NCI-H1436 (cell line): ENCODE results near the gene QRICH2.
"Not testable (repeated sequence)": the region's sequence is repeated elsewhere in the genome, so short reads cannot be mapped to it uniquely, and the experiment has no call there.

Experiments
- DNase-seq: peaks from one replicate; lab custom pipeline; 2025; lab: John Stamatoyannopoulos, UW

The QRICH2 gene

DNA sequence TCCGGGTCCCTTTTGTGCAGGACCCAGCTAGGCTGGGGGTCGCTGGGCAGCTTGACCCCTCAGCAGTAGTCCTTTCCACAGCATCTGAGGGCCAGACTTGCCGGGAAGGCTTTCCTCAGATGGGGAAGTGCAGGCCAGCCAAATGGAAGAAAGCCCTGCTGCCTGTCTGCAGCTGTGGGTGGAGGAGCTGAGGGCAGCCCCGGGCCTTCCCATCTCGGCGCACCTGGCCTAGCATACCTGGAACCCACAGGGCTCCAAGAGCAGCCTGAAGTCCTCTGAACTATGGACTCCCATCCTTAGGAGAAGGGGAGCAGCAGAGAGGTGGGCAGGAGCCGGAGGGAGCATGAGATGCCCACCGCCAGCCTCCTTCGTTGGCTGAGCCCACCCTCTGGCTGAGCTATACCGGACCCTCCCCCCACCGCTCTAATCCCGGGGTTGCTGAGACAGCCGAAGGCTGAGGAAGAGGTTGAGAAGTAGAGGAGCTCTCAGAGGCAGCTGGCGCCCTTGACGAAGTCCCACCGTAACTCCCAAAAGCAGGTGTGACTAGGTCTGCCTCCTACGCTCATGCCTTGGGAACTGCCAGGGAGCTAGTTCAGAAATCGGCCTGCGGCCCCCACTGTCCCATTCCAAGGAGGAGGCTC, 29.7 kb downstream of the QRICH2 start:
- no peak for DNase-seq

DNA sequence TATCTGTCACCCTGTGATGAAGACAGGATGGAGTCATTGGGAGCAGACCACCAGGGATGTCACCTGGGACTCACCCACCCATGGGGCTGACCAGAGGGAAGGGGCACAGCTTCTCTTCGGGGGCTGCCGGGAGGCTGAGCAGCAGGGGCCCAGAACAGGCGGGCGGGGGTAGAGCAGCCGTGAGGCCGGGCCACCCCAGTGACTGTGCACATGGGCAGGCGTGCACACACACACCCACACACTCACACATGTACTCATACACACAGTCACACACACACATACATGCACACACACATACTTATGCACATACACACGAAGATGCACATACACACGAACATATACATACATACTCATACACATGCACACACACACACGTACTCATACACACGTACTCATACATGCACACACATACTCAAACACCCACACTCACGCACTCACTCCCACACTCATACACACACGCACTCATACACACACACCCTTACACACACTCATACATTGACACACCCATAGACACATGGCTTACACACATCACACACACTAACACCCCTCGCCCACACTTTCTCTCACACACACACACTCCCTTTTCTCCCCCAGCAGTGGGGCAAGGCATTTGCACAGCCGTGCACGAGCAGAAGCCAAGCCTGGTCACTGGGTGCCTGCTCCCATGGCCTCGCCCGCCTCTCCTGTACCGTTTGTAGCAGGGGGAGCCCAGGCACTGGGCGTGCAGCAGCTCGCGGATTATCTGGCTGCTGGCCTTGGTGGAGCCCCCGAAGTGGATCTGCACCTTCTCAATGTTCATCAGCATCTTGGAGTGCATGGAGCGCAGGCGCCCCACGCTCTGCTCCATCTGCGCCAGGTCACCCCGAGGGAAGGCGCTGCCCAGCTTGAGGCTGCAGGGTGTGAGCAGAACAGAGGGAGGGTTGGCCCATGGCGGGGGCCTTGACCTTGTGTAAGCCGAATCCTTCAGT, 30.5 kb downstream of the QRICH2 start:
- no peak for DNase-seq

DNA sequence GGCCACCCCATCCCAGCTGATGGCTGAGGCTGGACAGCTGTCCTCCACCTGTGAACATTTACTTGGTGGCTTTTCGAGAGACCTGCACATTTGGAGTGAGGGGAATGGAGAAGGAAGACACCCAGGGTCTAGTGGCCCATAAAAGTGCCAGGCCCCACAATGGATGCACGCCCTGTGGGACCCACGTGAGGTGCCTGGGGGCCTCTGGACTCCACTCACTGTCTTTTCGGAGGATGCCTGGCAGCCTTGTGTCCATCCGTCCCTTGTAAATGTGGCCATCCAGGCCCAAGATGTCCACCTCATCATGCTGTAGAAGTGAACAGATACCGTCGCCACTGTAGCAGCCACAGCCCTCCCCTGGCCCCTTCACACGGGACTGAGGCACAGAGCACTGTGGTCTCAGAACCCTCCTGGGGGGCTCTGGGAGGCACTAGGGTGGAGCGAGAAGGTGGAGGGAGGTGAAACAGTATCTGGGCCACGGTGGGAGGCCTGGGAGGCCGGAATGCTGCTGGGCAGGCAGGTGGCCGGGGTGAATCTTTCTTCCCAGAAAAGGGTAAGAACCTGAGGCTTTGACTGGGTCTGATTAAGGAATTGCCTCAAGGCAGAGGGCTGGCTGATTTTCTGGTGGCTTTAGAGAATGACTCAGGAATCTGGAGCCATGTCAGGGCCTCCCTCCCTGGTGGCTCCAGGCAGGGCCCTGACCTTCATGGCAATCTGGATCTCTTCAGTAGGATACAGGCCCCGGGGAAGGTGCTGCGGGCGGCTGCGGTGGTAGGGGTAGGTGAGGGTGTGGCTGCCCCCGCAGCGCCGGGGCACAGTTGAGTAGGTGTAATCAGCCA, 31.4 kb downstream of the QRICH2 start:
- no peak for DNase-seq

DNA sequence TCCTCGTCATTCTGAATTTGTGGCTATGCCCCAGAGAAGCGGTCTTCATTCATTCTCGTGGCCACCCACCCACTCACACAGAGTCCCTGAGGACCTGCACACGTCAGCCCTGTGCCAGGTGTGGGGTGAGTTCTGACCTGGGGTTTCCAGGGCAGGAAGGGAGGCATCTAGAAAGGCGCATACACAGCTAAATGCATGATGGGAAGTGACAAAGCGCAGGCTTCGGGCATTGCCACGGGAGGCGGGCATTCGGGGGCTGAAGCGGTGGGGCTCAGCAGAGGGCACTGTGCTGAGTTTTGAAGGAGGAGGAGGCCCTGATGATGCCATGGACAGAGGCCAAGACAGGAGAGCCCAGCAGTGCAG, 32.0 kb downstream of the QRICH2 start:
- DNase-seq, result no peak

DNA sequence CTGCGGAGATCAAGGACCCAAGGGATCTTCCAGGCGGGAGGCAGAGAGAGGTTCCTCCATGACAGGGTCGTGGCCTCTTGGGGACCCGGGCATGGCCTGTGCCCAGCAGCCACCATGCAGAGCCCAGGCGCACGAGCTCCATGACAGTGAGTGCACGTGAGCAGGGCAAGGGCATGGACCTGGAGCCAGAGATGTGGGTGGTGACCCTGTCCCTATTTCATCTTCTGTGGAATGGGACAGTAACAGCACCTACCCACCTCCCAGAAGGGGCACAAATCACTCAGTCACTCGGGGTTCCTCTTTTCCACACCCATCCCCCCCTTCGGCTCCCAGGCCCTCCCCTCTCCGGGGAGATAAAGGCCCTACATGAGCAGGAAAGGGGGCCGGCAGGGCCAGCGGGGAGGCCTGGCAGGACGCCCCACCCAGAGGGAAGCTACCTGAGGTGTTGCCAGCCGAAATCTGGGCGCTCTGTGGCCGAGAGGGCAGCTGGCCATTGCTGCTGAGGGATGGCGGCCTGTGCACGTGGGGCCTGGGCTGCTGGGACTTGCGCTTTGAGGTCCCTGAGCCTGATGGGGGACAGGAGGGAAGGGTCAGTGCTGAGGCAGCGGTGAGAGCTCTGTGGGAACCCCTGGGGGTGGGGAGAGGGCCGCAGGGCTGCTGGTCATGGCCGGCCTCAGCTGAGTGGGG, 32.6 kb downstream of the QRICH2 start:
- DNase-seq, result no peak

DNA sequence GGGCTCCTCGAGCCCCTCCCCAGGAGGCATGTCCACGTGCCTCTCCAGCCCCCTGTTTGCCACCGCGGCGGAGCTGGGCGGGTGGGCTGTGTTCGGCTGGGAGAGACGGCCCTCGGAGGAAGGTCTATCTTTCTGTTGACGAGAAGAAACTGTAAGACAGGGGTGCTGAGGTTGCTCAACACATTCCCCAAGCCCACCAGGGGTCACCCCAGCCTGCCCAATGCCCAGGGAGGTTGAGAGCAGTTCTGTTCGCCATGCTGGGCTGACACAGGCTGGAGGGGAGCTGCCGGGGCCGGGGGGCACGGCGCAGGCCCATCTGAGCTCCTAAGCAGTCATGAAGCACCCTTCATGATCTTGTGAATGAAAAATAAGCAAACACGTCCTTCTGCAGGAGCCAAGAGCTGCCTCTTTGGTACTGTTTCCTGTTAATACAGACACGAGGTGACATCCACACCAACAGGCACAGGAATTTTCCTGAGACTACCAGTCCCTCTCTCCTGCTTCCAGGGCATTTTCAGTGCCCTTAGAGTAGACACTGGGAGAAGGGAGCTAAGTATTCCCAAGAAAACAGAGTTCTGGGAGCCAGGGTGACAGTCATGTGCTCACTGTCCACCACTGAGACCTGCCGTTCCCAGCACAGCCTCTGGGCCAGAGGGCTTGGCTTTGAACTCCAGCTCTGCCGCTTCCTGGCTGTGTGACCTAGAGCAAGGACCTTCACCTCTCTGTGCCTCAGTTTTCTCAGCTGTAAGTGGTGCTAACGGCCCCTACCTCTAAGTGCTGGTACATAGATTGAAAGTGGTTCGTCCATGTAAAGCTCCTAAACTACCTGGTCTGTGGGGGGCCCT, 33.7 kb downstream of the QRICH2 start:
- no peak for DNase-seq

DNA sequence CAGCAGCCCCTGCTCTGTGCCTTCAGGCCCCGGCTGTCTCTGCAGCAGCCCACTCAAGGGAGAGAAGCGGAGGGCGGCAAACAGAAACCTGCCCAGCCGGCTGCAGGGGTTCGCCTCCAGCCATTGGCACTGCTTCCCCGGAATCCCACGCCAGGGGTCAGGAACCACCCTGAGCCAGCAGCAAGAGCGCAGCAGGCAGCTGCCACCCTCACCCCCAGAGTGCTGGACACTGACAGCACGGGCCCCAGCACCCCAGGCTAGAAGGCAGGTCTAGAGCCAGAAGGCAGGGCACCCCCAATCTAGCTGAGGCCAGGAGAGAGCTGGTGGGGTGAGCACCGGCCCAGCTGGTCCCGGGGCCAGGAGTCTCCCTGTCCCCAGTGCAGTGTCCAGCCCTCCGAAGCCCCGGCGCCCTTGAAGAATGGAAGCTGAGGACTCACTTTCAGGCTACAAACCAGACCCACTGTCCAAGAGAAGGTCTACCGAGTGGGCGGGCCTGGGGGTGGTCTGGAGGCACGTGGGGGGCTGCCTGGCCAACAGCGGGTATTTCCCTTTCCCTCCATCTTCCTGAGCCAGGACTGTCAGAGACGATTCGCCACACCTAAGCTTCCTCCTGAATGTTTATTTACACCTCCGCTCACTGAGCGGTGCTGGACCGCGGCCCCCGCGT, 34.5 kb downstream of the QRICH2 start:
- DNase-seq, result no peak

DNA sequence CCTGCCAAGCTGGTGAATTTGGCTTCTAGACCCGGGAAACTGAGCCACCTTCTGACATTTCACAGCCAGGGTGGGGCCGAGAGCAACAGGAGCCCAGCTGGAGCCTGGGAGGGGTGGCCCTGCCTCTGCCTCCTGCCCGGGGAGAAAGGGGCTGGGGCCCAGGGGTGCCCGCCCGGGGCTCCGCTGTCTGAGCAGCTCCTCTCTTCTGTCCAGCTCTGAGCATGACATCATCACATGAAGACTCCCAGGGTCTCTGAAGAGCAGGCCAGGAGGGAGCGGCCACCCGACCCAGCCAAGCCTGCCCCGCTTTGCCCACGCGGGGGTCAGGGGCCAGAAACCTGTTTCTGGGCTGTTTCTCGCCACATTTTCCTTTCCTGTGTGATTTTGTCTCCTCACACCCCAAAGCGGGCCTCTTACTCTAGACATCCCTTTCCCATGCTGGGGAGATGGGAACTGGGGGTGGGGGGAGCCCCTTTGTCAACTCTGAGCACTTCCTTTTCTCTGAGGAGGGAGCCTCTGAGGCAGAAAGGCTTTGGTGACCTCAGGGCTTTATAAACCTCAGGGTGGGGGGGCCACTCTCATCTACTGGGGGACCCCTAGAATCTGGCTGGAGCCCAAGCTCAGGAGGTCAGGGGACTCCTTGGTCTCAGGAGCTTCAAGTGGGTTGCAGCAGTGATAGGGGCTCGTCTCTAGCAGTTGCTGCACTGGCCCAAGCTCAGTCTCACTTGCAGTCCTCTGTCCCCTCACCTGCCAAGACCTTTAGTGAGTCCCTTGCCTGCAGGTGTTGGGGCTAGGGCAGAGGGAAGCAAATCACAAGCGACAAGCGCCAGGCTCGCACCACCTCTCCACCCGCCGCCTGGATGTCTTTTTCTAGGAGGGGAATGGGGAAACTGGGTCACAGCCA, 35.3 kb downstream of the QRICH2 start:
- DNase-seq, result no peak

DNA sequence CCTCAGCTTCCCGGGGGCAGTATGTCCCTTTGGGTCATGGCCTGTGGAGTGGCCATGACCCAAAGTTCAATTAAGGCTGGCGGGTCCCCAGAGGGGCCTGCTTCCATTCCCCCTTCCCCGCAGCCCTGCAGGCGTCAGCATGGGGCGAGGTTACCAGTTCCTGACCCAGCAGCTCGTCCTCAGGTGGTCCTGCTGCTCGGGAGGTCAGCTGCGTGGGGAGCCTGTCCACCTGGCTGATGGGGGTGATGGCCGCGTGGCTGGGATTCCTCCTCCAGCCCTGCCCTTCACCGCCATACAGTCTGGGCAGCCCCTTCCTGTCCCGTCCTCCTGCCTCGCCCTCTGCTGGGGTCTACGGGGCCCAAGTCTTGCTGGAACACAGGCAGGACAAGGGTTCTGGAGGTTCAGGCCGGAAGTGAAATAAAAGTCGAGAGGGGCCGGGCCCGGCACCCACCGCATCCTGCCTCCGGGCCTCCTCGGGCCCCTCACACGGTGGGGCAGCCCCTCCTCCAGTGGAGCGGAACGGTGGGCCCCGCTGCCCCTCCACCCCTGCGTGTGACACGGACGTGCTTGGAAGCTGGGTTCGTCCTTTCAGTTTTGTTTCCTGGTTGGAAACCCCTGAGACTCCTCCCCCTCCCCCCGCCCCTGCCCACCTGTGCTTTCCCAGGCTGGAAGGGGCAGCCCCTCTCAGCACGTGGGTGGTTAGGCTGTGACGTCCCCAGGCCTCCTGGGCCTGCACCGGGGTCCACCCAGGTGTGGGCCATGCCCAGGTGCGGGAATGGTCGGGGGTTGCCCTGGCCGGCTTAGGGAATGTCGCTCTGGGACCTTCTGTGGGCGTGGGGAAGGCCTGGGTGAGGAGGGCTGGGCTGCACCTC, 36.2 kb downstream of the QRICH2 start:
- no peak for DNase-seq

DNA sequence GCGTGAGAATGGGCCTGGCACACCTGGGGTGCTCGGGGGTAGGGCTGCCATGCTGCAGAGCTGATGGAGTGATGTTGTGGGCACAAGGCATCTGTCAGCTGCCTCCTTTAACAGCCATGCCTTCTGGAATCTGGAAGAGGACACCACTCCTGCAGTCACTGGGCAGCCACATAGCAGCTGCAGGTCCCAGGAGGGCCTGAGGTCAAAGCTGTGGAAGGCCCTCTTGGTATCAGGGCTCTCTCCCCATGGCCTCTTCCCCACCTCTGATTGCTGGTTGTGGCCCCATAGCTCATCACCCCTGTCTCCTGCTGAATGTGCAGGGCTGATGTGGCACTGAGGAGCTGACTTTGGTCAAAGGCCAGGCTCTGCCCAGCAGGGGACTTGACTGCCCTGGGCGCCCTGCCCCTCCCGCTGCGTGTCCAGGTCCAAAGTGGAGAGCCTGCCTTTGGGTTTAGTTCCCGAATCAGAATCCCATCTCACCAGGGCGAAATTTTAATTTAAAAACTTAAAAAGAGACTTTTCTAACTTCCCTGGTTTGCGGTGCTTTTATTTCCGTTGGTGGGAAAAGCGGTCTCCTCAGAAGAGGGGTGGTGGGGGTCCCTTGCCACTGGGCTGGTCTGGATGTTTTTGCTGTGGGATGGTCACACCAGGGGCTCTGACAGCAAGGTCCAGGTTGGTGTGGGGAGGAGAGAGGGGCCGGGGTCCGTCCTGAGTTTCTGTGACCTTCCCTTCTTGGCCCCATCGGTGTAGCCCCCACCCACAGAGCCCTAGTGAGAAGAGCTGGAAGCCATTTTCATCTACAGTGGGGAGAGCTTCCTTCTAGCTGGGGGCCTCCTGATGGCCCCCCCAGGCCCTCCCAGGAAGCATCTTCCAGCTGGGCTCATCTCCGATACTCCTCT, 37.1 kb downstream of the QRICH2 start:
- no peak for DNase-seq

DNA sequence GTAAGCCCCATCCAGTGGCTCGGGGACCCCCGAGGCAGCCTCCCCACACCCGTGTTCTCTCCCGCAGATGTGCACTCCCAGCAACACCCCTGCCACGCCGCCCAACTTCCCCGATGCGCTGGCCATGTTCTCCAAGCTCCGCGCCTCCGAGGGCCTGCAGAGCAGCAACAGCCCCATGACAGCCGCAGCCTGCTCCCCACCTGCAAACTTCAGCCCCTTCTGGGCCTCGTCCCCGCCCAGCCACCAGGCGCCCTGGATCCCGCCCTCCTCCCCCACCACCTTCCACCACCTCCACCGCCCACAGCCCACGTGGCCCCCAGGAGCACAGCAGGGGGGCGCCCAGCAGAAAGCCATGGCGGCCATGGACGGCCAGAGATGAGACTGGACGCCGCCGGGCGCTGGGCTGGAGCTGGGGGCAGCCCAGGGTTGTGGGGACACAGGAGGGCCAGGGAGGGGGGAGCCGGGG, 37.9 kb downstream of the QRICH2 start:
- DNase-seq, result no peak

DNA sequence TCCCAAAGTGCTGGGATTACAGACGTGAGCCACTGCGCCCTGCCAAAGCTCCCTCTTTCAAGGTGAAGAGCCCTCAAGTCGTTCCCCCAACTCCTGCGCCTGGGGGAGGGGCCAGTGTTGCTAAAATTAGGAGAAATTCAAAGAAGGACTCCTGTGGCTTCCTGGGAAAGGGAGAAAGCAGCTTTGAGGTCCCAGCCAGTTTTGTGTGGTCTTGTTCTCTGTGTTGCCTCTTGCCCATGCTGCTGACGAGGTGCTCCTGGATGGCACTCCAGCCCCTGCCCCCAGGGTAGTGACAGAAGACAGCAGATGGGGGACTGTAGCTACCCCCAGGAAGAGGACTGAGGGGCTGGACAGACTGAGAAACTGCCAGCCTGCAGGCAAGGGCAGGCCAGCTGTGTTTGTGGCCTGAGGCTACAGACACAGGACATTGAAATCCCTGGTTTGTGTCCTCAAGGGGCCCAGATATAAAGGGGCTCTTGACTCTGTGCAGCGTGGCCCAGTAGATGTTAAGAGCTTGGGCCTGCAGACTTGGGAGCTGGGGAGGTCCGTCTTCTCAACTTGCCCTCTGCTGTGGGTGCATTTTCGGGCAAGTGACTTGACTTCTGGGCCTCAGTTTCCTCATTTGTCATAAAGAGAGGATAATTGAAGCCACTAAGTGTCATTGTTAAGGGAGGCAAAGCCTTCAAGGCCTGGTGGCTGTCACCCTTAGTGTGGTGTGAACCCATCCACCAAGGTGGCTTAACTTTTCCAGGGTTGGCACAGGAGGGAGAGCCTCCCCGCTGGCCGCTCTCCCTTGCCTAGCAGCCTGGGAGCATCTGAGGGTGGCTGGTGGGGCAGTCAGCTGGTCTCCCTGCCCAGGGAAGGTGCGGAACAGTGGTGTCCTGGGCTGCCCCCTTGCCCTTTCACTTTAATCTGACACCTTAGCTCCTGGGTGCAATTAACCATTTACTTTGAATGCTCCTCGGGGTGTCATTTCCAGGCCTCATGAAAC, 38.8 kb downstream of the QRICH2 start:
- no peak for DNase-seq

DNA sequence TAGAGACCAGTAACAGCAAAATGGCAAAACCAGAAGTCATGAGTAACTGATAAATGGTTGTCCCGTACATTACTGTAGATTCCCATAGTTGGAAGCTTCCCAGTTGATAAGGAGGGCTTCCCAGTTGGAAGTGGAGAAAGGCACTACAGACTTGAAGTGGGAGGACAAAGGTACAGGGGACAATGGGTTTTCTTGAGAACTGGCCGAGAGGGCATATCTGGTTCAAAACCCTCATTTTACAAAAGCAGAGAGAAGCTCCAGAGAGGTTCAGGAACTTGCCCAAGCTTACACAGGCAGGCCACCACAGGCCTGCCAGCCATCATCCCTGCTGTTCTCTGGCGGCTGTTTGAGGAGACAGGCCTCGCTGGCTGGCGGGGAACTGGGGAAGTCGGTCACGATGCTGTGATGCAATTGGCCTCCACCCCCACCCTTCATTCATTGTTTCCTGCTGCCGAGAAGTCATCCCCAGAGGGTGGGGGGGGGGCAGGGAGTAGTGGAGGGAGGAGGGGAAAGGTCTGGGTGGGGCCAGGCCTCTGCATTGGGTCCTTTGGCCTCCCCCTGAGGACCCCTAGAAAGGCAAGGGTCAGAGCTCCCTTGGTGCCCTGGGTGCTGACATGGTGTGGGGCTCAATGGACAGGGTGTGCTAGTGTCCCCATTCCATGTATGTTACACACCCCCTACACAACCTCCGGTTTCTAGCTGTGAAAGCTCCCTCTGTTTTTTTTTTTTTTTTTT, 39.9 kb downstream of the QRICH2 start:
- no peak for DNase-seq

DNA sequence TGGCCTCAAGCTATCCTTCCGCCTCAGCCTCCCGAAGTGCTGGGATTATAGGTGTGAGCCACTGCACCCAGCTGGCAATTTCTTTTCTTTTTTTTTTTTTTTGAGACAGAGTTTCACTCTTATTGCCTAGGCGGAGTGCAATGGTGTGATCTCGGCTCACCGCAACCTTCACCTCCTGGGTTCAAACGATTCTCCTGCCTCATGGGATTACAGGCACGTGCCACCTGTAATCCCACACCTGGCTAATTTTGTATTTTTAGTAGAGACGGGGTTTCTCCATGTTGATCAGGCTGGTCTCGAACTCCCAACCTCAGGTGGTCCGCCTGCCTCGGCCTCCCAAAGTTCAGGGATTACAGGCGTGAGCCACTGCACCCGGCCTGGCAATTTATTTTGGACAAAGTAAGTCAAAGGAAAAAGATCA, 40.5 kb downstream of the QRICH2 start:
- DNase-seq, result not testable (repeated sequence)

DNA sequence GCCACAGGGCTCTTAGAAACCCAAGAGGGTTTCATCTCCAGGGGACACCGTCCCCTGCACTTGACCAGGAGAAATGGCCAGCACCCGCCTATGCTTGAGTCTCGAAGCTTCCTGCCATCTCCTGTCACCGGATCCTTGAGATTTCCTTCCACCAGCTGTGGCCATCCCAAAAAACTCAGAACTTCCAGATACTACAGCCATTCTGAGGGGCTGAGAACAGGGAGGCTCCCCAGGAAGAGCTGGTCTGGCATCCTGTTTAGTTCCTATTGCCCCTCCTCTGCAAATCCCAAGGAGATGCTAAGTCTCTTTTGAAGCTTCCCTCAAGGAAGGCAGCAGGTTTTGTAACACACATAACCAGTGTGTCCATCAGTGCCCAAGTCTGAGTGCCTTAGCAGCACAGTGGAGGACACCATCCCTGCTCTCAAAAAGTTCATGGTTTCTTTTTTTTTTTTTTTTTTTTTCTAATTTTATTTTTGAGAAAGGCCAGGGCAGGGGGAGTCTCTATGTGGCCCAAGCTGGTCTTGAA, 41.0 kb downstream of the QRICH2 start:
- no peak for DNase-seq
